CMK (cell line): ENCODE measurements around the gene ARAF.
"Not testable (repeated sequence)": the region's sequence is repeated elsewhere in the genome, so short reads cannot be mapped to it uniquely, and the experiment has no call there.

Experiments
- DNase-seq: peaks from one replicate; pipeline ENCODE4 v3.0.0-alpha.2; 2010; ENCODE audit warnings: low read depth

ARAF gene

GRCh38 chrX:47560934-47561658 lies at the start of gene ARAF:
ARAF (plus strand) TSS chrX:47561205; CDS start chrX:47562968, 1,763 bp downstream.
- DNase-seq, result peak; percentile 99

- not testable (repeated sequence) for DNase-seq
Measured at GRCh38 chrX:47512383-47512782, 48.6 kb upstream of the ARAF start.

GRCh38 chrX:47513034-47513965 lies 47.7 kb upstream of the ARAF start:
- DNase-seq, result not testable (repeated sequence)

GRCh38 chrX:47514533-47515235 lies 46.3 kb upstream of the ARAF start:
- DNase-seq, result no peak

DNA sequence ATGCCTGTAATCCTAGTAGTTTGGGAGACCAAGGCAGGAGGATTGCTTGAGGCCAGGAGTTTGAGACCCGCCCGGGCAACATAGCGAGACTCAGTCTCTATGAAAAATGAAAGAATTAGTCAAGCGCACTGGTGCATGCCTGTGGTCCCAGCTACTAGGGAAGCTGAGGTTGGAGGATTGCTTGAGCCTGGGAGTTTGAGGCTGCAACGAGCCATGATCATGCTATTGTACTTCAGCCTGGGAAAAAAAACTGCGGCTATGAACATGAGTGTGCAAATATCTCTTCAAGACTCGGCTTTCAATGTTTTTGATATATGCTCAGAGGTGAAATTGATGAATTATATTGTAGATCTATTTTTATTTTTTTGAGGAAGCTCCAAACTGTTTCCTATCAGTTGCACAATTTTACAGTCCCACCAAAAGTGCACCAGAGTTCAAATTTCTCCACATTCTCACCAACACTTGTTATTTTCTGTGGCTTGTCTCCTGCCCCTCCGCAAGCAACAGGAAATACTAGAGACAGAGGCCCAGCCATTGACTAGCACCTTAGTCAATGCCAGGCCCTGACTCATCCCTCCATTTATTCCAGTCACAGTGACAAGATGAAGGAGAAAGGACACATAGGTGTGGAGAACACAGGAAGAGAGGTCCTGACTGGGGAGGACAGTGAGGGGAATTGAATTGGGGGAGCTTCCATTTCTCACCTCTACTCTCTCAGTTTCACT lies 44.9 kb upstream of the ARAF start:
- no peak for DNase-seq

DNA sequence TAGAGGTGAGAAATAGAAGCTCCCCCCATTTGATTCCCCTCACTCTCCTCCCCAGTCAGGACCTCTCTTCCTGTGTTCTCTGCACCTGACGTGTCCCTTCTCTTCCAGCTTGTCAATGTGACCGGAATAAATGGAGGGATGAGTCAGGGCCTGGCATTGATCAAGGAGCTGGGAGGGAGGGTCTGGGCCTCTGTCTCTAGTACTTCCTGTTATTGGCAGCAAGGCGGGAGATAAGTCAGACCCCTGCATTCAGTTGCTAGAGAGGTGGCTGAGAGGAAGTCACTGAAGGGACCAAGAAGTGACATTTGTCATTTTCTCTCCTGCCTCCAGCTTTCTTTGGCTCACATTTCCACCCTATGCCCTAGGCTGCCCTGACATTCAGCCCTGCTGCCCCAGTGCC lies 42.9 kb upstream of the ARAF start:
- DNase-seq, result no peak

DNA sequence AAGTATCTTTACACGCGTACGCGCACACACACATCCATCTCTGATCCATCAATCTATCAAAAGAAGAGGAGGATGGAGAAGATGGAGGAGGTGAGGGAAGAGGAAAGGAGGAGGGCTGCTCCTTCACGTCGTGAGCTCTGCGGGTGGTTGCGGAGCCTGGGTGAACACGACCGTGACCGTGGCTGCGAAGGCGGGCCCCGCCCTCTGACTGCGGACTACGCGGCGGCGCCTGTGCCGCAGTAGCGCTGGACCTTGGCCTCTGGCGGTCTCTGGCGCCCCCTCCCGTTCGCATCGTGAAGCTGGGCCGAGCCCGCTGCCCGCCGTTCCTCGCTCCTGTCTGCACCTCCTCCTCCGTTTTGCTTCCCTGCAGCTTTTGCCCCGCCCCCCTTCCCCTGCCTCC lies 37.7 kb upstream of the ARAF start:
- peak; percentile 42 for DNase-seq

GRCh38 chrX:47523713-47524166 lies 37.3 kb upstream of the ARAF start:
- DNase-seq, result no peak

DNA sequence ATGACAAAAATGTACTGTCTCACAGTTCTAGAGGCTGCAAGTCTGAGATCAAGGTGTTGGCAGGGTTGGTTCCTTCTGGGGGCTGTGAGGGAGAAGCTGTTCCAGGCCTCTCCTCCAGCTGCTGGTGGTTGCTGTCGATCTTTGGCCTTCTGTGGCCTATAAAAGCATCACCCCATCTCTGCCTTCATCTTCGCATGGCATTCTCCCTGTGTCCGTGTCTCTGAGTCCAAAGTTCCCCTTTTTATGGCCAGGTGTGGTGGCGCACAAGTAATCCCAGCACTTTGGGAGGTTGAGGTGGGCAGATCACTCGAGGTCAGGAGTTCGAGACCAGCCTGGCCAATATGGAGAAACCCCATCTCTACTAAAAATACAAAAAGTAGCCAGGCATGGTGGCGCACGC lies 31.5 kb upstream of the ARAF start:
- DNase-seq, result no peak

- DNase-seq, result no peak
Measured at GRCh38 chrX:47530049-47530448, 31.0 kb upstream of the ARAF start.

DNA sequence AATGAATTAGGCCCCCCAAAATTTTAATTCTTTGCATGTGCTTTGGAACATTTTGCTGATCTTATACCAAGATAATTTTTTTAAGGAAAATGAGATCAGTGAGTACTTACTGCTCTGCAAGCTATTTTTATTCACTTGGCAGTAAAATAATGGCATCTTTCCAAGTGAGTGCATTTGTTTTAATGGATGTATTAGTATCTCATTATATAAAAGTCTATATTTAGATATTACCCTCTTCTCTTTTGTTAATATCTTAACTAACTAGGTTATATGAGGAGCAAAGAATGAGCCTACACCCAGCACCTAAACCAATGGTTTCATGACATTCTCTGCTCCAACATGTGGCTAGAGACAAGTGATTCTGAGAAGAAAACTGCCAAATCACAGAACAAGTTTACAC lies 21.1 kb upstream of the ARAF start:
- DNase-seq, result no peak

DNA sequence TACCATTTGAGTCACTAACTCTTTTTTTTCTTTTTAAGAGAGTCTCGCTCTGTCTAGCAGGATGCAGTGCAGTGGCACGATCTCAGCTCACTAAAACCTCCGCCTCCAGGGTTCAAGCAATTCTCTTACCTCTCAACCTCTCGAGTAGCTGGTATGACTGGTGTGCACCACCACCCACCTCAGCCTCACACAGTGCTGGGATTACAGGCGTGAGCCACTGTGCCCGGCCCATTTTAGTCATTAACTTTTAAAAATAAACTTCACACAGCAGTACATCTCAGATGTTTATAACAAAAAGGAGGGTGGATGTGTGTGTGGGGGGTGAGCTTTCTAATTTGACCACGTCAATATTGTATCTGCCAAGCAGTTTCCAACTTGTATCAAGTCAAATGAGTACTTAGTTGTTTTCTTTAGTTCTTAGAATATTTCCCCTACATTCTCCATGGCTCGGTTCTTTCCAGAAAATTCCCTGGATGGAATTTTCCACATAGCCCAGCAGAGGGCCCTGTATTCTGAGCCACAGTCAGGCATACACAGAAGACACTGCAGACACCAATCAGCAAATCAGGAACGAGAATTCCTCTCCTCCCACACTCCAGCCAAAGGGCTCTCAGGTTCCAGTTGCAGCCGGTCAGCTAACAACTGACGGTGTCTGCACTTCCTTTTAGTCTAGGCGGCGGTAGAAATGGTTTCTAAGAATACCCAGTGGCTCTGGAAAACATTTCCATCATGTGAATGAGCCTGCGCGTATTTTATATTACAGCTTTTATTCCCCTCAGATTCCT lies 20.1 kb upstream of the ARAF start:
- DNase-seq, result peak; percentile 40

DNA sequence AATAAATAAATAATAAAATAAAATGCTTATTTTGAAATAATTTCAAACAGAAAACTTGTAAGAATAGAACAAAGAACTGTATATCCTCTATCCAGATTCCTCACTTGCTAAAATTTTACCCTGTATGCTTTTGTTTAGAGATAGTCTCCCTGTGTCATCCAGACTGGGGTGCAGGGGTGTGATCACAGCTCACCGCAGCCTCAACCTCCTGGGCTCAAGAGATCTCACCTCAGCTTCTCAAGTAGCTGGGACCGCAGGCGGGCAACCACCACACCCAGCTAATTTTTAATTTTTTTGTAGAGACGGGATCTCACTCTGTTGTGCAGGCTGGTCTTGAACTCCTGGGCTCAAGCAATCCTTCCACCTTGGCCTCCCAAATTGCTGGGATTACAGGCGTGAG lies 17.5 kb upstream of the ARAF start:
- no peak for DNase-seq

- peak; percentile 77 for DNase-seq
Measured at GRCh38 chrX:47556045-47556623, 4.9 kb upstream of the ARAF start.

DNA sequence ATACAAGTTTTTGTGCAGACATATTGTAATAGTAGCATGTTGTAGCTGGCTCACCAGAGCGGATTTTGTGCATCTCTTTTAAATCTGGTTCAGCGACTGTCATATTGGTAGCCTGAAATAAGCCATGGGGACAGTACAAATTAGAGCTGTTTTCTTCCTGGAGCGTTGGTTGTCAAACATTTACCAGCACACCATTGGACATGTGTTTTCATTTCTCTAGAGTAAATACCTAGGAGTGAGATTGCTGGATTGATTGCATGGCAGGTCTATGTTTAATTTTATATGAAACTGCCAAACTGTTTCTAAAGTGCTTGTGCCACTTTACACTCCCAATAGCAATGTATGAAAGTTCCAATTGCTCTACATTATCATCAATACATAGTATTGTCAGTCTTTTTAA lies 2.6 kb upstream of the ARAF start:
- no peak for DNase-seq

- no peak for DNase-seq
Measured at GRCh38 chrX:47560179-47560933, 649 bp upstream of the ARAF start.

- no peak for DNase-seq
Measured at GRCh38 chrX:47561659-47562151, 700 bp downstream of the ARAF start.

DNA sequence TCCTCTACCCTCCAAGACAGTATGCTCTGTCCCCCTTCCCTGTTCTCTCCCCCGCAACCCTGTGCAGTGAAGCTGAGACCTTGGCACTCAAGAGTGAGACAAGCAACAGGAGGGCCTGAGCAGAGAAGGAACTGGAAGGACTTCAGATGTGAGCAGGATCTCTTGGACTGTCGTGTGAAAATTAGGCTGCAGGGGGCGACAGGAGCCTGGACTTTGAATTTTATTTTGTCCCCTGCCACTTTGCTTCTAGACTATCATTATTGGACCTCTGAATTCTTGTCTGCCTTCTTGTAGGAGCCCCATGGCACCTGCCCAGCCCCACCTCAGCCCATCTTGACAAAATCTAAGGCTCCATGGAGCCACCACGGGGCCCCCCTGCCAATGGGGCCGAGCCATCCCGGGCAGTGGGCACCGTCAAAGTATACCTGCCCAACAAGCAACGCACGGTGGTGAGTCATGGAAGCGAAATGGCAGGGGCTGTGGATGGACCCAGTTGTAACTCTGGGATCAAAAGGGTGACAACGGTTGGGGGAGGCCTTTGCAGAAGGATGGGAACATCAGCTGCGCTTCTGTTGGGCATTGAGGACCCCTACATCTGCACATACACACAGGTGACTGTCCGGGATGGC lies 1.7 kb downstream of the ARAF start:
- DNase-seq, result no peak

GRCh38 chrX:47563801-47564315 lies 2.9 kb downstream of the ARAF start:
- no peak for DNase-seq
